ENCODE data around the gene GPR42.

DNA sequence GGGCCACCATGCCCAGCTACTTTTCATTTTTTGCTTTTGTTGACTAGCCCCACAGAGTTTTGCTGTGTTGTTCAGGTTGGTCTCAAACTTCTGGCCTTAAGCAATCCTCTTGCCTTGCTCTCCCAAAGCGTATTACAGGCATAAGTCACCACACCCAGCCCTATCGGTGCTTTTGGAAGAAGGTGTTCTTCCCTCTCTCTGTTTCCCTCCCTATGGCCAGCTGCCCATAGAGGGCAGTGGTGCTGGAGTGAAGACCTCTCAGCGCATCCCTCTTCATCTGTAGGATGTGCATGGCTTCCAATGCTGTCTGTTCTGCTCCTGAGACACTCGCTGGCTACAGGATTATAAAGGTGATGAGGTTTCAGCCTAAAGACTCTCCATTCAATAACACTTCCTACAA is 43.2 kb upstream of the GPR42 start:
- TF ChIP-seq CTCF (IDR thresholded peaks at IDR 0.05) (no peak), POLR2A (IDR thresholded peaks at IDR 0.05) (no peak)
